ENCODE measurements around the gene PIH1D1. TPM values are rescaled to one million over a fixed set of nuclear protein-coding genes. Genes with fewer than 3 reads are reported as not detected.

PIH1D1 gene
- polyA plus RNA-seq, 3 donors = 81.1 to 84.9 (median 84.7) TPM

- DNase-seq (ENCODE audit: low read depth in 3 of 3, low spot score in 2 of 3) = no peak
Observed at GRCh38 chr19:49422407-49423070, 29.1 kb downstream of the PIH1D1 start.

GRCh38 chr19:49421878-49422202 is 29.8 kb downstream of the PIH1D1 start:
- DNase-seq (ENCODE audit: low read depth in 3 of 3, low spot score in 2 of 3) = no peak

GRCh38 chr19:49421039-49421877 is 30.4 kb downstream of the PIH1D1 start:
- peak in 1 of 3 donors; percentile 66 for DNase-seq (ENCODE audit: low read depth in 3 of 3, low spot score in 2 of 3)

GRCh38 chr19:49420227-49420626 is 31.4 kb downstream of the PIH1D1 start:
- DNase-seq (ENCODE audit: low read depth in 3 of 3, low spot score in 2 of 3) = no peak

- DNase-seq (ENCODE audit: low read depth in 3 of 3, low spot score in 2 of 3) = no peak
Observed at GRCh38 chr19:49419173-49419572, 32.4 kb downstream of the PIH1D1 start.

GRCh38 chr19:49418511-49418910 is 33.1 kb downstream of the PIH1D1 start:
- no peak for DNase-seq (ENCODE audit: low read depth in 3 of 3, low spot score in 2 of 3)

- DNase-seq (ENCODE audit: low read depth in 3 of 3, low spot score in 2 of 3) = no peak
Observed at GRCh38 chr19:49417088-49417487, 34.5 kb downstream of the PIH1D1 start.

GRCh38 chr19:49415810-49416200 is 35.8 kb downstream of the PIH1D1 start:
- no peak for DNase-seq (ENCODE audit: low read depth in 3 of 3, low spot score in 2 of 3)

- no peak for DNase-seq (ENCODE audit: low read depth in 3 of 3, low spot score in 2 of 3)
Observed at GRCh38 chr19:49415102-49415809, 36.4 kb downstream of the PIH1D1 start.

GRCh38 chr19:49414256-49414655 is 37.4 kb downstream of the PIH1D1 start:
- no peak for DNase-seq (ENCODE audit: low read depth in 3 of 3, low spot score in 2 of 3)

GRCh38 chr19:49413348-49413747 is 38.3 kb downstream of the PIH1D1 start:
- peak; percentile 57 to 74 (median 65) for DNase-seq (ENCODE audit: low read depth in 3 of 3, low spot score in 2 of 3)

GRCh38 chr19:49411681-49412326 is 39.8 kb downstream of the PIH1D1 start:
- no peak for DNase-seq (ENCODE audit: low read depth in 3 of 3, low spot score in 2 of 3)

- no peak for DNase-seq (ENCODE audit: low read depth in 3 of 3, low spot score in 2 of 3)
Observed at GRCh38 chr19:49409441-49410029, 42.1 kb downstream of the PIH1D1 start.

GRCh38 chr19:49408816-49409440 is 42.7 kb downstream of the PIH1D1 start:
- DNase-seq (ENCODE audit: low read depth in 3 of 3, low spot score in 2 of 3) = no peak

- no peak for DNase-seq (ENCODE audit: low read depth in 3 of 3, low spot score in 2 of 3)
Observed at GRCh38 chr19:49407482-49408015, 44.1 kb downstream of the PIH1D1 start.

GRCh38 chr19:49407079-49407478 is 44.5 kb downstream of the PIH1D1 start:
- DNase-seq (ENCODE audit: low read depth in 3 of 3, low spot score in 2 of 3) = no peak

- no peak for DNase-seq (ENCODE audit: low read depth in 3 of 3, low spot score in 2 of 3)
Observed at GRCh38 chr19:49403404-49404187, 48.0 kb downstream of the PIH1D1 start.

GRCh38 chr19:49400029-49400428 is 51.6 kb downstream of the PIH1D1 start:
- DNase-seq (ENCODE audit: low read depth in 3 of 3, low spot score in 2 of 3) = no peak

GRCh38 chr19:49398931-49399330 is 52.7 kb downstream of the PIH1D1 start:
- DNase-seq (ENCODE audit: low read depth in 3 of 3, low spot score in 2 of 3) = no peak
